IPS-11a (cell line): Measurements from ENCODE around the gene MAST1.
"Not testable (repeated sequence)": the region's sequence is repeated elsewhere in the genome, so short reads cannot be mapped to it uniquely, and the experiment has no call there.

Experiments used
- H3K4me3 ChIP-seq: one replicate; pipeline ENCODE4 v1.5.1; 2013; ENCODE audit warnings: low read depth, low read length, control low read depth

Gene MAST1

DNA sequence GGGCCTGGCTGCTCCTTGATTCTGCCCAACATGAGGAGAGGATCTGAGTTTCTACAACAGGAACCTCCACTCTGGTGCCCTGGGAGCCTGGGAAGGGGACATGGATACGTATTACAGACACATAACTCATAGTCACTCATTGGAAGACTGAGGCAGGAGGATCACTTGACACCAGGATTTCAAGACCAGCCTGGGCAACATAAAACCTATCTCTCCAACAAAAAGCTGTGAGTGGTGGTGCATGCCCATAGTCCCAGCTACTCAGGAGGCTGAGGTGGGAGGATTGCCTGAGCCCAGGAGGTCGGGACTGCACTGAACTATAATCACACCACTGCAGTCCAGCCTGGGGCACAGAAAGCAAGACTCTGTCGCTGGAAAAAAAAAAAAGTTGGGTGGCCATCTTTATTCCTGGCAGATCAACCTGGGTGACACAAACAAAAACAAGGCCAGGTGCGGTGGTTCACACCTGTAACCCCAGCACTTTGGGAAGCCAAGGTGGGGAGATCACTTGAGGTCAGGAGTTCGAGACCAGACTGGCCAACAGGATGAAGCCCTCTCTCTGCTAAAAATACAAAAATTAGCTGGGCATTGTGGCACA, 49.8 kb downstream of the MAST1 start:
- H3K4me3 ChIP-seq: no peak overlapping the region

DNA sequence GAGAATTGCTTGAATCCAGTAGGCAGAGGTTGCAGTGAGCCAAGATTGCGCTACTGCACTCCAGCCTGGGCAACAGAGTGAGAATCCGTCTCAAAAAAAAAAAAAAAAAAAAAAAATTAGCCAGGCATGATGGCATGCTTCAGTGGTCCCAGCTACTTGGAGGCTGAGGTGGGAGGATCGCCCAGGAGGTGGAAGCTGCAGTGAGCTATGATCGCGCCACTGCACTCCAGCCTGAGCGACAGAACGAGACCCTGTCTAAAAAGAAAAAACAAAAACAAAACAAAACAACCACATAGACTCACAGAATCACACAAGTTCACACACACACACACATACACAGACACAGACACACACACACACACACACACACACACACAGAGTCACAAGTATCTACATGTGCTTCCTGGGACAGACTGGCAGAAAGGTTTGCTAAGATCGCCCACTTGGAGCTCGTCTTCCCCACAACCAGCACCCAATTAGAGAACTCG, 52.0 kb downstream of the MAST1 start:
- H3K4me3 ChIP-seq: not testable (repeated sequence)

DNA sequence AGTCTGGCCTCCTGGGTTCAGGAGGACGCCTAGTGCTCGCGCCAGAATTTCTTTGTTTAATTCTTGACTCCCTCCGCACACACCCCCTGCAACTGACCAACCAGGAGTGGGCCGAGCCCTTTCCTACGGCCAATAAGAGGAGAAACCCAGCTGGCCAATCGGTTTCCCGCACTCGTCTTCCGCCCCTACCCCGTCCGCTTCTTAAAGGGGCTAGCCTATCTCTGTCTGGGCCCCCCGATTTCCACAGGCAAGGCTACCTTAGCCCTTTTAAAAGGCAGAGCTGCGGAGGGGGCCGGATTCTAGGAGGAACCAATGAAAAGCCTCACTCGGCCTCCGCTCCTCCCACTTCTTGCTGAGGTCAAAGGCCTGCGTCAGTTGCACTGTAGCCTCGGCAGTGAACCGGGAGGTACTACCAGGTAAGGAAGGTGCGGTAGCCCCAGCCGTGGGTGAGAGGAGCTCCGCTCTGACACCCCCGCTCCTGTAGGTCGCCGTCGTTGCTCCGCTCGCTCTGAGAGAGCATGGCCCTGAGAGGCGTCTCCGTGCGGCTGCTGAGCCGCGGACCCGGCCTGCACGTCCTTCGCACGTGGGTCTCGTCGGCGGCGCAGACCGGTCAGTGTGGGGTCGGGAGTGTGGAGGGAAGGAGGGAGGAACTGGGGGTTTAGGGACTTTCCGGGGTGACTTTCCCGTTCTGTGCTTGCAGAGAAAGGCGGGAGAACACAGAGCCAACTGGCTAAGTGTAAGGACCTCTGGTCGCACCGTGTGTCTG, 52.7 kb downstream of the MAST1 start, which contains the start of gene GCDH:
Gene GCDH (plus strand): TSS at position 374 of the 766 bp plus-strand sequence. CDS start 145 bp downstream, at position 519.
- peak within 1 kb of the TSS; percentile 96 for H3K4me3 ChIP-seq

DNA sequence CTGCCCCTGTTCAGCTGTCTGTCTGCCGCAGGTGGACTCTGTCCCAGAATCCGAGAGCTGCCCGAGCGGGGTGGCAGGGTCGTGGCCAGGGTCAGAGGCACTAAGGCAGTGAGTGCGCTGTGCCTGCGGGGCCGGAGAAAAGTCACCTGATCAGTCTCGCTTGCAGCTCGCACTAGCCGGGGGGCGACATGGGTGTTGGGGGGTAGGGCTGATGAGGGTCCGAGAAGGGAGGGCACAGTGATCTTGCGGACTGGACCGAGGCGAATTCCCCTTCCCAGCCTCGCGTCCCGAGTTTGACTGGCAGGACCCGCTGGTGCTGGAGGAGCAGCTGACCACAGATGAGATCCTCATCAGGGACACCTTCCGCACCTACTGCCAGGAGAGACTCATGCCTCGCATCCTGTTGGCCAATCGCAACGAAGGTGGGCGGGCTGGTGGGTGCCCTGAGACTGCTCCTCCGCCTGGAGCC, 53.3 kb downstream of the MAST1 start:
- H3K4me3 ChIP-seq: peak overlapping the region; percentile 96

DNA sequence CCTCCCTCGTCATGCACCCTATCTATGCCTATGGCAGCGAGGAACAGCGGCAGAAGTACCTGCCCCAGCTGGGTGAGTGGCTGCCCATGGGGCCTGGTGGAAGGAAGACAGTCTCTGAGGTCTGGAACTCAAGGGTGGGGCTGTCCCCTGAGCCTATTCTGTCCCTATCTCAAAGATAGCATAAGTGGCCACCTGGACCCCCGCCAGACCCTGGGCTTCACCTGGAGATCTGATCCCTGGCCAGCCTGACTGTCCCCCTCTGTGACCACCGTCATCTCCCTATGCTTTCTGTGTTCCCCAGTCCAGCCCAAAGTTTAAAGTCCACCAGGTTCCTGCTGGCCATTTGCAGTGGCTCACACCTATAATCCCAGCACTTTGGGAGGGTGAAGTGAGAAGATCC, 55.3 kb downstream of the MAST1 start:
- H3K4me3 ChIP-seq: no peak overlapping the region

DNA sequence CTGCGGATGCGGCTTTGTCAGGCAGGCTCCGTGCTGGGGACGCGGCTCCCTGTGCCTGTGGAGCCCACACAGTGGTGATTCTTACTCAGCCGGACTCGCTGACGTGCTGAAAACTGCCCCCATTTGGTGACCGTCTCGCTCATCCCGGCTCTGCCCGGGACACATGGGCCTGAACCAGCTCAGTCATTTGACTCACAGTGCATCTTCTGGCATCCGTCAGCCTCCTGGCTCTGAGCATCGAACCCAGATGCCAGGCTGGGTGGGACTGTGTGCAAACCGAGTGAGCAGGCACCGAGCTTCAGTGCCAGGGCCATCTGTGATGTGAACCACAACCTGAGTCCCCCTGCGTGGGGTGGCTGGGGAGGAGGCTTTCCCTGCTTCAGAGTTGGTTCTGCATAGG, 58.1 kb downstream of the MAST1 start:
- H3K4me3 ChIP-seq: no peak overlapping the region

DNA sequence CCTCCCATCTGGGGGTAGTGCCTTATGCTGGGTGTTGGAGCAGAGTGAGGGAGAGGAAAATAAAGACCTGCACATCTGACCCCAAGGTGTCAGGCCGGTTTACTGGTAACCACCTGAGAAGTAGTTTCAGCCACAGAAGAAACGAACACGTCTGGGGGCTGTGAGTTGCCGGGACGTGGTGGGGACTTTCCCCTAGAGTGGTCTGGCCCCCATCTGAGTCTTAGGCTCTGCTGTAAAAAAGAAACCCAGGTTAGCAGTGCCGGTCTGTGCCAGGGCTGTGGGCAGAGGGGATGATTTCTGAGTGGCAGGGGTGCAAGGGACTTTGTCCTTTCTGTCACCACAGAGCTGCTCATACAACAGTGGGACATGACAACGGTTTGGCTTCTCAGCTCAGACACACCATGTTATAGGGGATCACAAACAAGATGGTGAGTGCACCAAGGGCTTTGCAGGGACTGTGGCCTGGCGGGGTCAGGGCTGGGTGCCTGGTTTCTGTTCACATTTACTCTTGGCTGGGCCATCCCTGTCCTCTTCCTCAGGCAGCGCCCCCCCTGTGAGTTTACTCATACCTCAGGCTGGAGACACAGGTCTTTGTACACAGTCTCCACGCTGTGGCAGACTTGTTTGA, 61.7 kb downstream of the MAST1 start:
- no peak overlapping the region for H3K4me3 ChIP-seq

DNA sequence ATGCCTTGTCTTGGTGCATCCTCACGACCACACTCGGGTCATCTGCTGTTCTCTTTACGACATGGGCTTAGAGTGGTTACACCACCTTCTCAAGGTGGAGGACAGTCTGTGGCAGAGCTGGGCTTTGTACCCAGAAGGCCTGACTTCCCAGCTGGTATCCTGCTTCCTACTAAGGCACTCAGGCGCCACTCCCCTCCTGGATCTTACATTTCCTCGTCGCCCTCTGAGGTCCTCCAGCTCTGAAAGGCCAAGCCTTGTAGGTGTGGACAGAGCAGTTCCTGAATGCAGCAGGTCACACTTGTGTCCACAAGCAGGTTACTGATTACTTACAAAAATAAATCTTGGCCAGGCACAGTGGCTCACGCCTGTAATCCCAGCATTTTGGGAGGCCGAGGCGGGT, 68.9 kb downstream of the MAST1 start:
- H3K4me3 ChIP-seq: no peak overlapping the region

DNA sequence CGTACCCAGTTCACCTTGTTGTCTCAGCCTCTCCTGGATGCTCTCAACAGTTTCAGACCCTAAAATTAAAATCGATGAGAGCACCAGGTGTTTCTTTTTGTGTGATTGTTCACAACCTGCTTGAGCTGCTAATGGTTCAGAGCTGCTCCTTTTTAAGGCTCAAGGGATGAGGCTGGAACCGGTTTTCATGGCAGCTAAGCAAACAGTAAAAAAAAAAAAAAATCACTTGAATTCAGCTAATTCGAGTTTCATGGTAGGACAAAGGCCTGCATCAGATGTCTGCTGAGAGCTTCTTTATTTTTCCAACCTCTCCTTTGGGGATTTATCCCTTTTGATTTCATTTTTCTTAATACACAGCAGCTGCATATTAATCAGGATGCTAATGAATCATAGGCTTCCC, 74.3 kb downstream of the MAST1 start:
- H3K4me3 ChIP-seq: no peak overlapping the region

DNA sequence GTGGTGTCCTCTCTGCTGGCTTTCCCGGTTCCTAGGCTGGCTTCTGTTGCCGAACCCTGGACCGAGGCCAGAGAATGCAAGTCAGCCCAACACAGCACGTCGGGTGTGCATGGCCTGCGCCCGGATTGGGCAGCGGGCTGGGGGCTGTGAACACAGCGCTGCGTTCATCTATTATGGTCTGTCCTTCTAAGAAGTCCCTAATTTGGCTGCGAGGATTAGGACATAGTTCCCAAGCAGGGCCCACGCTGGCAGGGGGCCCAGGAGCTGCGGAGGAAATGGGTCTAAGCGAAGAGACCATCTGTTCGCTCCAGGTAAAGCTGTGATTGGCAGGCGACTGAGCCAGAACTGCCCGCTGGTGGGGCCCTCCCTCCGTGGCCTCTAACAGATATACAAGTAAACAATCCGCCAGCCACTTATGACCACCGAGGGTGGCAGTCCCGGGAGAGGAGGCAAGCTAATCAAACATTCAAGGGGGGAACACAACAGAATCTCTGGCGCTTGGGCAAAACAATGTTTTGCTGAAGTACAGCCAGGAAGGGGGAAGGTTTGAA, 74.8 kb downstream of the MAST1 start:
- no peak overlapping the region for H3K4me3 ChIP-seq

DNA sequence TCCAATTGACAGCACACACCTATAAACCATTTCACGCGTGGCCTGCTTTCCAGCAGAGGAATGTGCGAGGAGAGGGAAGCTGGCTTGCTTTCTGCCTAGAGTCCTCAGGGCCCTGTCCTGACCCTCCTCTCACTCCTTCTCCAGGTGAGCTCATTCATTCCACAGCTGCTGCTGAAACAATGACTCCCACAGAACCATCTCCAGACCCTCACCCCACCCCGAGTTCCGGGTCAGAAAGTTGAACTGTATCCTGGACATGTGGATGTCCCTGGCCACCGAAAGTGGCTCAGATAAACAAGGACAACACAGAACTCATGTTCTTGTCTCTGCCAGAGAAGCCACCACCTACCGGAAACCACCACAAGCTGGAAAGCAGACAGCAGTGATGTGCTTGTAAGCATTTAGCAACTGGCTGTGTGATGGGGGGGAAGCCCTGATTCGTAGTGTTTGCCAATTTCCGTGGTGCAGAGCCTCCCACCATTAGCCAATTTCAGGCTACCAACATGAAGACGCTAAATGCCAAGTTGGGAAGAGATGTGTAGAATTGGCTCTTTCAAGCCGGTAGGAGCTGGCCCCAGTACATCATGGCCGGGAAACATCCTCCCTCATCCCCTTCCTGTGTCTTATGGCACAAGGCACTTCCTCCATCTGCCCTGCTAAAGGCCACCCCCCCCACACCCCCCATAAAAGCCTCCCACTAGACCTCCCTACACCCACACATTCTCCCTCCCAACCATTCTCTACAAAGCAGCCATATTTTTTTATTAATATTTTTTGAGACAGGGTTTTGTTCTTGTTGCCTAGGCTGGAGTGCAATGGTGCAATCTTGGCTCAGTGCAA, 75.8 kb downstream of the MAST1 start:
- H3K4me3 ChIP-seq: no peak overlapping the region

DNA sequence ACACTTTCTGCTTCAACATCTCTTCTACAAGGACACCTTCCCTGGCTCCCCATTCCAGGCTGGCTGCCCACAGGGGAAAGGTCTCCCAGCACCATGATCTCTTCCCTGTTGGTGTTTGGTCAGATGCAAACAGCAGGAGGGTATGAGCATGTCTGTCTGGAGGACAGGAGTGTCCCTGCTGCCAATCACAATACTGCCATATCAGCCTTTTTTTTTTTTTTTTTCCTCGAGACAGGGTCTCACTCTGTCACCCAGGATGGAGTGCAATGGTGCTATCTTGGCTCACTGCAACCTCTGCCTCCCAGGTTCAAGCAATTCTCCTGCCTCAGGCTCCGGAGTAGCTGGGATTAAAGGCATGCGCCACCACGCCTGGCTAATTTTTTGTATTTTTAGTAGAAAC, 77.5 kb downstream of the MAST1 start:
- not testable (repeated sequence) for H3K4me3 ChIP-seq

DNA sequence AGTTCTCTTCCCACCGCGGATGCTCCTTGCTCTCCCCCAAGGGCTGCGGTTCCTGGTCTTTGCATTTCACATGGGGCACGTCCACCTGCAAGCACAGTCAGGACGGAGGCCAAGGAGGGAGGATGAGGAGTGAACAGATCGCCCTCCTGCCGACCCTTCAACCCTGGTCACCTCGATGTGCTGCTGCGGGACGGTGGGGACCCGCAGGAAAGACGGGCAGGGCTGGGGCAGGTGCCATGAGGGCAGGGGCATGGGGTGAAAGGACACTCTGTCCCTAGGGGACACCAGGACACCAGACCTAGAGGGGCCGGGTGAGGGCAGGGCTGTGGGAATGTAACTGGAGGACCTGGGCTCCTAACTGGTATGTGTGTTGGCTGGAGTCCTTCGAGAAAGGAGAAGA, 79.9 kb downstream of the MAST1 start:
- no peak overlapping the region for H3K4me3 ChIP-seq

DNA sequence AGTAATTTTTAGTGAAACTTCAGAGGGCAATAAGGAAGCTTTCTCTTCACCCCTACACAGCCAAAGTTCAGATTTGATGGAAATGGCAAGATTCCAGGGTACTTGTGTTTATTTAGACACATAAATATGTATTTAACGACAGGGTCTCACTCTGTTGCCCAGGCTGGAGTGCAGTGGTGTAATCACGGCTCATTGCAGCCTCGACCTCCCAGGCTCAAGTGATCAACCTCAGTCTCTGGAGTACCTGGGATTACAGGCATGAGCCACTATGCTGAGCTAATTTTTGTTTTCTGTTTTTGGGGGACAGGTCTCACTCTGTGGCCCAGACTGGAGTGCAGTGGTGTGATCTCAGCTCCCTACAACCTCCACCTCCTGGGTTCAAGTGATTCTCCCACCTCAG, 82.7 kb downstream of the MAST1 start:
- H3K4me3 ChIP-seq: no peak overlapping the region

DNA sequence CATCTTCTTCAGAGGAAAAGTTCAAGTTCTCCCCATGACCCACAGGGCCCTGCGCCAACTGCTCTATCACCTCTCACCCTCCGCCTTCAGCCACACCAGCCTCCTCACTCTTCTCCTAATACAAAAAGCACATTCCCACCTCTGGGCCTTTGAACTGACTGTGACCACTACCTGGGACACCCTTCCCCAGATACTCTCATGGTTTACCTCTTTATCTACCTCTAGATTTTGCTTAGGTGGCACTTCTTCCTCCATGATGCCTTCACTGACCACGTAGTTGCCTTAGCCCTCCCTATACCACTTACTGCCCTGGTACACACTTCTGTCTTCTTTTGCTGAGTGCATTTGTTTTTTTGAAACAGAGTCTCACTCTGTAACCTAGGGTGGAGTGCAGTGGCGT, 84.6 kb downstream of the MAST1 start:
- H3K4me3 ChIP-seq: no peak overlapping the region
